AG04450 (cell line): Measurements from ENCODE around the gene MROH2A. TPM values are rescaled to one million over a fixed set of nuclear protein-coding genes. Genes with fewer than 3 reads are reported as not detected.

Experiments
- CTCF ChIA-PET: fragments of 300-600, 350-600 bp; formaldehyde crosslinking; extraction: SDS; loops from one replicate; lab custom pipeline; 2022; ENCODE audit warnings: antibody characterized with exemption, inconsistent platforms; lab: Charles Lee
- POLR2A ChIA-PET: fragments of 350-600 bp; formaldehyde crosslinking; extraction: SDS; loops from one replicate; lab custom pipeline; 2021; ENCODE audit warnings: antibody characterized with exemption, inconsistent platforms; lab: Yijun Ruan, JAX
- DNase-seq: peaks from one replicate; pipeline ENCODE4 v3.0.0-alpha.2; 2011; ENCODE audit warnings: low read depth, low spot score
- H3K27ac ChIP-seq: one replicate; pipeline ENCODE4 v1.5.1; 2012; ENCODE audit warnings: low read depth, low read length, control low read depth
- H3K27me3 ChIP-seq: one replicate; pipeline ENCODE4 v1.6.0; 2012; ENCODE audit warnings: low read length; ENCODE audit not compliant: control insufficient read depth, insufficient read depth
- H3K4me3 ChIP-seq: 2 replicates; pipeline ENCODE4 v1.5.1; 2011; ENCODE audit warnings: mild to moderate bottlenecking, low read depth, low read length, control low read depth
- H3K9me3 ChIP-seq: 2 replicates; pipeline ENCODE4 v1.5.1; 2012; ENCODE audit warnings: low read length; ENCODE audit not compliant: control insufficient read depth, insufficient read depth
- polyA plus RNA-seq: library from polyadenylated mRNA; depleted of rRNA; stranded (reverse); fragments of >200 nt; gene quantifications from 2 replicates; pipeline ENCODE4 v1.2.3, GENCODE V29; 2011
- TF ChIP-seq, protein P1 (sequence below): IDR thresholded peaks from 2 replicates; pipeline ENCODE4 v1.5.1; 2011; ENCODE audit warnings: low read depth, low read length, control low read depth, inconsistent platforms

The MROH2A gene
- polyA plus RNA-seq, 1 experiment, result not detected

DNA sequence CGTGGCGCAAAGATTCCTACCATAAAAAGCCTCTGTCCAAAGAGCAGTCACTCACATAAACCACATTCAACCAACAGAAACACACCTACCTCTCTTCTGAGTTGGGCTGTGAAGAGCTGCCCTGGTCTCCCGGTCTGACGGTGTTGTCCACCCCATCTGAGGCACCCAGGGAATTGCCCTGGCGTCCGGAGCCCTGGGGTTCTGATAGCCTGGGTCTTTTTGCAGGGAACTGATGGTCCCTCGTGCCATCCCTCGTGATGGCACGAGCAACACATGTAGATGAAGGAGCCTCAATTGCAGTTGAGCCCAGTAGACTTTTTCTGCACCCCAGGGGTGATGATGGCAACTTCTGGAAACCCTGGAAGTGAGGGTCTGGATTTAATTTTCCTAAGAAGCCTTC lies 62.4 kb downstream of the MROH2A start:
- TF ChIP-seq, protein P1, sequence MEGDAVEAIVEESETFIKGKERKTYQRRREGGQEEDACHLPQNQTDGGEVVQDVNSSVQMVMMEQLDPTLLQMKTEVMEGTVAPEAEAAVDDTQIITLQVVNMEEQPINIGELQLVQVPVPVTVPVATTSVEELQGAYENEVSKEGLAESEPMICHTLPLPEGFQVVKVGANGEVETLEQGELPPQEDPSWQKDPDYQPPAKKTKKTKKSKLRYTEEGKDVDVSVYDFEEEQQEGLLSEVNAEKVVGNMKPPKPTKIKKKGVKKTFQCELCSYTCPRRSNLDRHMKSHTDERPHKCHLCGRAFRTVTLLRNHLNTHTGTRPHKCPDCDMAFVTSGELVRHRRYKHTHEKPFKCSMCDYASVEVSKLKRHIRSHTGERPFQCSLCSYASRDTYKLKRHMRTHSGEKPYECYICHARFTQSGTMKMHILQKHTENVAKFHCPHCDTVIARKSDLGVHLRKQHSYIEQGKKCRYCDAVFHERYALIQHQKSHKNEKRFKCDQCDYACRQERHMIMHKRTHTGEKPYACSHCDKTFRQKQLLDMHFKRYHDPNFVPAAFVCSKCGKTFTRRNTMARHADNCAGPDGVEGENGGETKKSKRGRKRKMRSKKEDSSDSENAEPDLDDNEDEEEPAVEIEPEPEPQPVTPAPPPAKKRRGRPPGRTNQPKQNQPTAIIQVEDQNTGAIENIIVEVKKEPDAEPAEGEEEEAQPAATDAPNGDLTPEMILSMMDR, result no peak
- CTCF ChIA-PET, result interaction anchor here (0.6 kb wide), 1 partner anchor 348 kb away, joined by 3 read pairs; no protein-coding TSS in a partner anchor
- no peaks in the 10 kb centered on the region for H3K27me3 ChIP-seq
- POLR2A ChIA-PET, result no interaction called here
- no peak overlapping the region for H3K27ac ChIP-seq
- no peak for DNase-seq
- H3K9me3 ChIP-seq, result no peaks in the 10 kb centered on the region
- no peak overlapping the region for H3K4me3 ChIP-seq

DNA sequence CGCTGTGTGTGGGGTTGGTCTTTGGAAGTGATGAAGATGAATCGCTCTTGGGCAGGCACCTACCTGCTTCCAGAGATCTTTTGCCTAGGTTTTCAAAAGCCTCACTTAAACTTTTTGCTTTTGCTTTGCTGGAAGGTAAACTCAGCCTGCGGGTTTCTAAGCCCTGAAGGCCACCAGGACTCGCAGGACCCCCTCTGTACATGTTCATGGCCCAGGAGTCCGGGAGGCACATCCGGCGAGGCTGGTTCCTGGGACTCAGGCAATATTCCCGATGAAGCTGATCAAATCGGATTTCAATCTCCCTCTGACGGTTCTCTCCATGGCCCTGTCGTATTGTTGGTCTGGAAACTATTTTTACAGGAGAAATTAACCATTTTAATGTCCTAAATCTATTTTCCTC lies 63.1 kb downstream of the MROH2A start:
- H3K27ac ChIP-seq, result no peak overlapping the region
- POLR2A ChIA-PET, result interaction anchor here (1.4 kb wide), 1 partner anchor 8 kb away, joined by 4 read pairs; no protein-coding TSS in a partner anchor
- H3K27me3 ChIP-seq, result no peaks in the 10 kb centered on the region
- no peak overlapping the region for H3K4me3 ChIP-seq
- CTCF ChIA-PET, result no interaction called here
- no peaks in the 10 kb centered on the region for H3K9me3 ChIP-seq
- DNase-seq, result no peak
- TF ChIP-seq, protein P1, result no peak

DNA sequence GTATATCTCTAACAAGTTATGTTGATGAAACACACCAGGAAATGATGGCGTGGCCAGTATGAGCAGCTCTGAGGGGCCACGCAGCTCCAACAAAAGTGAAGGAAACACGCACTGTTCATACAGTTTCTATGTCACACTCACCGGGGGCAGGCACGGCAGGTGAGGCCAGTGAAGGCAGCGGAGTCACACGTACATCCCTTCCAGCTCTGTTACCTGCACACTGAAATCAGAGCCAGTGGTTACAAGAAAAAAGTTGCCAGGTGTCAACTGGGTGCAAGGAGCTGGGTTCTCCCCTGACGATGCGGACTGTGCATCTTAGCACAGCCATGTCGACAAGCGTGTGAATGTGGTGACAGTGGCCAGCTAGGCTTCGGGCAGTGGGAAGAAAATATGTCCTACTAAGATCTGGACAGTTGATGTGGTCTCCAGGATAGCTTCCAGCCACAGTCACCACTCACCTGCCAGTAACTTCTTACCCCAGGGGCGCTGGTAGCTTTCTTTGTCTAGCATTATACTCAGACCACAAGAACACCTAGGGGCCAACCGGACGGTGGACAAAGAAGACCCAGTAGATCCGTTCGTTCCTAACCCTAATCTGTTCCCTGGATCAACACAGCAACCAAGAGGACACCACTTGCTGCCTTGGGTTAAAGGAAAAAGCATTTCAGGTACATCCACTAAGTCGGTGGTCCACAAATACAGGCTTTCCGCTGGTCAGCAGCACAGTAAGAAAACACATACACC lies 66.1 kb downstream of the MROH2A start:
- no peaks in the 10 kb centered on the region for H3K9me3 ChIP-seq
- TF ChIP-seq, protein P1, result no peak
- H3K27ac ChIP-seq, result no peak overlapping the region
- no peaks in the 10 kb centered on the region for H3K27me3 ChIP-seq
- no peak overlapping the region for H3K4me3 ChIP-seq
- ChIA-PET CTCF (interaction anchor here (1.0 to 2.3 kb wide), 2 partner anchors 13 to 490 kb away, joined by 4 to 11 read pairs; no protein-coding TSS in a partner anchor), POLR2A (no interaction called here)
- no peak for DNase-seq

DNA sequence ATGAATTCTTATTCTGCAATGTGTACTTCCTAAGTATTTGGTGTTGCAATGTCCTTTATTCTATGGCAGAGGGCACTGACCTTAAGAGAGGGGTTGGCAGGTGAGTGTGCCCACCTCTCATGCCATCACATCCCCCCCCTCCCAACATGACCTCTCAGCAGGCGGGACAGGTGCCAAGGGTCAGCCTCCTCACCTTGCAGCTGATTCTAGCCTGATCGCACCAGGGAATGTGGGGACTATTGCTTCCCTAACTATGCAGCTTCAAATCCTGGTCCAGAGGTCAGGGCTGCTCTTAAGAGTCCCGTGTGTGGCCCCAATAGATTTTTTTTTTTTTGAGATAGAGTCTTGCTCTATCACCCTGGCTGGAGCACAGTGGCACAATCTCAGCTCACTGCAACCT lies 66.7 kb downstream of the MROH2A start:
- no peaks in the 10 kb centered on the region for H3K27me3 ChIP-seq
- no peak overlapping the region for H3K4me3 ChIP-seq
- CTCF ChIA-PET, result interaction anchor here (2.3 kb wide), 1 partner anchor 13 kb away, joined by 11 read pairs; no protein-coding TSS in a partner anchor
- H3K9me3 ChIP-seq, result no peaks in the 10 kb centered on the region
- DNase-seq, result no peak
- POLR2A ChIA-PET, result no interaction called here
- TF ChIP-seq, protein P1, result no peak
- H3K27ac ChIP-seq, result no peak overlapping the region
